A673 (cell line): Measurements from ENCODE around the gene JOSD2. TPM values are rescaled to one million over a fixed set of nuclear protein-coding genes. Genes with fewer than 3 reads are reported as not detected.

Experiments
- BruUV-seq: library from RNA; stranded (reverse); fragments of 400-500 nt; replicated peaks from 2 replicates; lab custom pipeline; 2021; lab: Mats Ljungman, UMichigan
- CTCF ChIA-PET: fragments of 300-600 bp; sonication (Branson Sonifier 250); formaldehyde crosslinking; loops from one replicate; lab custom pipeline; 2022; ENCODE audit warnings: antibody characterized with exemption; lab: Charles Lee
- POLR2A ChIA-PET: fragments of 300-600 bp; sonication (Branson Sonifier 250); formaldehyde crosslinking; loops from one replicate; lab custom pipeline; 2022; ENCODE audit warnings: antibody characterized with exemption; ENCODE audit not compliant: low non-redundant PET; lab: Charles Lee
- DNase-seq: peaks from one replicate; pipeline ENCODE4 v3.0.0-alpha.2; 2015; ENCODE audit warnings: low spot score
- H3K27ac ChIP-seq: fragments of 200-600 bp; sonication (generic); 2 replicates; pipeline ENCODE4 v1.5.1; 2016; ENCODE audit warnings: mixed run types, low read depth, mild to moderate bottlenecking, mixed read lengths, antibody characterized with exemption, low read length; ENCODE audit not compliant: poor library complexity, severe bottlenecking
- H3K27me3 ChIP-seq: fragments of 200-600 bp; sonication (generic); replicated peaks from 2 replicates; pipeline ENCODE4 v1.6.1; 2017; ENCODE audit warnings: mixed run types, low read depth, mild to moderate bottlenecking, mixed read lengths, antibody characterized with exemption, low read length; ENCODE audit not compliant: insufficient read depth, poor library complexity
- H3K36me3 ChIP-seq: fragments of 200-600 bp; sonication (generic); 2 replicates; pipeline ENCODE4 v1.6.1; 2016; ENCODE audit warnings: mixed run types, mild to moderate bottlenecking, mixed read lengths, antibody characterized with exemption, low read length; ENCODE audit not compliant: insufficient read depth, poor library complexity, severe bottlenecking
- H3K4me1 ChIP-seq: fragments of 200-600 bp; sonication (generic); 2 replicates; pipeline ENCODE4 v1.6.1; 2017; ENCODE audit warnings: mixed run types, mild to moderate bottlenecking, mixed read lengths, antibody characterized with exemption, low read length; ENCODE audit not compliant: insufficient read depth, poor library complexity, severe bottlenecking
- H3K4me3 ChIP-seq: fragments of 200-600 bp; sonication (generic); 2 replicates; pipeline ENCODE4 v1.5.1; 2016; ENCODE audit warnings: low read depth, mixed run types, mild to moderate bottlenecking, mixed read lengths, low read length; ENCODE audit not compliant: poor library complexity, severe bottlenecking
- H3K9me3 ChIP-seq: fragments of 200-600 bp; sonication (generic); 2 replicates; pipeline ENCODE4 v1.6.1; 2016; ENCODE audit warnings: mixed run types, low read depth, mild to moderate bottlenecking, mixed read lengths, antibody characterized with exemption, low read length; ENCODE audit not compliant: poor library complexity, severe bottlenecking
- CTCF ChIP-seq: fragments of 300-800, 200-600 bp; sonication (generic); conservative IDR thresholded peaks from 2 replicates; pipeline ENCODE4 v1.5.1; 2017; ENCODE audit warnings: low read depth, mild to moderate bottlenecking, antibody characterized with exemption, low read length, moderate library complexity, mixed read lengths
- EZH2 ChIP-seq: fragments of 200-600 bp; sonication (generic); IDR thresholded peaks from 2 replicates; pipeline ENCODE4 v1.6.1; 2017; ENCODE audit warnings: borderline replicate concordance, low read depth, mild to moderate bottlenecking, mixed read lengths, antibody characterized with exemption, low read length; ENCODE audit not compliant: poor library complexity, severe bottlenecking
- intact Hi-C: fragments of 100-400 bp; cut with micrococcal nuclease; formaldehyde crosslinking; loops from one replicate; pipeline ENCODE4 v1.10.0; 2022; ENCODE audit not compliant: unreplicated experiment
- total RNA-seq: library from RNA; stranded (reverse); gene quantifications from 2 replicates; pipeline ENCODE4 v1.2.3, GENCODE V29; 2021

Gene JOSD2
- total RNA-seq, 1 experiment from 2014 or later, result 26.8 TPM

DNA sequence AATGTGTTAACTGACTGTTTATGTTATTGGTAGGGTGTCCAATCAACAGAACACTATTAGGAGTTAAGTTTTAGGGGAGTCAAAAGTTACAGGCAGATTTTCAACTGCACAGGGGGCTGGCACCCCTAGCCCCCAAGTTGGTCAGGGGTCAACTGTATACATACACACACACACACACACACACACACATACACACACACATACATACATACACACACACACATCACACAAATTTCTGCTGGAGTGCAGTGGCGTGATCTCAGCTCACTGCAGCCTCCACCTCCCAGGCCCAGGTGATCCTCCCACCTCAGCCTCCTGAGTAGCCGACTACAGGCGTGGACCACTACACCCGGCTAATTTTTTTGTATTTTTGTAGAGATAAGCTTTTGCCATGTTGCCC lies 47.0 kb upstream of the JOSD2 start:
- no peaks in the 10 kb centered on the region for H3K27me3 ChIP-seq
- H3K4me1 ChIP-seq, result peaks cover 11% of the 10 kb centered on the region
- ChIA-PET POLR2A (interaction anchor here (0.7 kb wide), 1 partner anchor 171 kb away, joined by 7 read pairs; no protein-coding TSS in a partner anchor), CTCF (no interaction called here)
- intact Hi-C loops, result no loop called here
- H3K9me3 ChIP-seq, result no peaks in the 10 kb centered on the region
- H3K4me3 ChIP-seq, result no peak overlapping the region
- no peak overlapping the region for H3K27ac ChIP-seq
- DNase-seq, result no peak
- TF ChIP-seq CTCF (no peak), EZH2 (no peak)
- no peaks in the 10 kb centered on the region for H3K36me3 ChIP-seq
- no TSS peak for BruUV-seq

DNA sequence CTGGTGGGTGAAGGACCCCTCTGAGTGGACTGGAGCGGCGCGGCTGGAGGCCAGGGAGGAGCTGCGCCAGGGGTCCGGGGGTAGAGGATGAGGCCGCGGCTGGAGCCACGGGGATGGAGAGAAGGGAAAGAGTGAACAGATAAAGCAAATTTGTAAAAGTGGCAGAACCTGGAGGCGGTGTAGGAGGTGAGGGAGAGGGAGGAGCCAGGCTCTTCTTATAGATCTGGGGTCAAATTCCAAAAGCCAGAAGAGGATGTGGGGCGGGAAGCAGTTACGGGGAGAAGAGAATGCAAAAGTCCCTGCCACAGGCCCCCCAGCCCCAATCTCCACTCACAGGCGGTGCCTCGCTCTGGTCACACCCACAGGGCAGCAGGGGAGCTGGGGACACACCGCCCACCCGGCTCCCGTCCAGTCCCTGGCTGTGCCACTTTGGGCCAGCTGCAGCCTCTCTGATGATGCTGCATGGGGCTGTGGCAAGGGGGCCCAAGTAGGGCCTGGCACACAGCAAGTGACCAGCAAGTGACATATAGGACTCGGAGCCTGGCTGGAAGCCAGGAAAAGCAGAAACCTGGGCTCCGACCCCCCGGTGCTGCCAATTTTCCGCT lies 46.1 kb upstream of the JOSD2 start:
- DNase-seq, result no peak
- H3K9me3 ChIP-seq, result no peaks in the 10 kb centered on the region
- POLR2A ChIA-PET, result no interaction called here
- CTCF ChIA-PET, result interaction anchor here (0.6 to 1.8 kb wide), 6 partner anchors 17 to 365 kb away, joined by 3 to 15 read pairs (median 3); no protein-coding TSS in a partner anchor
- intact Hi-C loops, result no loop called here
- H3K4me1 ChIP-seq, result peaks cover 11% of the 10 kb centered on the region
- H3K4me3 ChIP-seq, result peak overlapping the region; percentile 47
- no peak overlapping the region for H3K27ac ChIP-seq
- BruUV-seq, result no TSS peak
- H3K27me3 ChIP-seq, result no peaks in the 10 kb centered on the region
- no peaks in the 10 kb centered on the region for H3K36me3 ChIP-seq
- TF ChIP-seq CTCF, result no peak
- no peak for TF ChIP-seq EZH2

GRCh38 chr19:50556282-50557008 lies 45.5 kb upstream of the JOSD2 start:
- Histone ChIP-seq H3K4me1 (peaks cover 11% of the 10 kb centered on the region), H3K36me3 (no peaks in the 10 kb centered on the region), H3K9me3 (no peaks in the 10 kb centered on the region), H3K4me3 (peak overlapping the region; percentile 47), H3K27me3 (no peaks in the 10 kb centered on the region), H3K27ac (no peak overlapping the region)
- no peak for TF ChIP-seq EZH2
- TF ChIP-seq CTCF, result peak; percentile 100
- no TSS peak for BruUV-seq
- CTCF ChIA-PET, result interaction anchor here (0.6 to 1.8 kb wide), 8 partner anchors 17 to 365 kb away, joined by 3 to 15 read pairs (median 4); no protein-coding TSS in a partner anchor
- POLR2A ChIA-PET, result no interaction called here
- intact Hi-C loops, result no loop called here
- DNase-seq, result peak; percentile 86
